ENCODE results near the gene DCC.
A peak's percentile ranks its signal among the peaks of the same experiment; 100 is the strongest.

DCC gene

GRCh38 chr18:52441794-52442193, 101.8 kb downstream of the DCC start:
- Histone ChIP-seq H3K36me3 (no peaks in the 10 kb centered on the region), H3K4me2 (no peak overlapping the region), H3K9me3 (no peaks in the 10 kb centered on the region), H4K20me1 (no peaks in the 10 kb centered on the region), H3K9ac (no peak overlapping the region), H3K4me3 (no peak overlapping the region), H3K27ac (no peak overlapping the region), H3K27me3 (no peaks in the 10 kb centered on the region), H3K4me1 (no peaks in the 10 kb centered on the region)
- no peak for TF ChIP-seq Cebpa-rat (IDR thresholded peaks at IDR 0.05)

GRCh38 chr18:52442686-52443085, 102.7 kb downstream of the DCC start:
- no peak for TF ChIP-seq Cebpa-rat (IDR thresholded peaks at IDR 0.05)
- H3K9ac ChIP-seq = no peak overlapping the region
- no peak overlapping the region for H3K27ac ChIP-seq
- H3K4me1 ChIP-seq = no peaks in the 10 kb centered on the region
- H3K27me3 ChIP-seq = no peaks in the 10 kb centered on the region
- H3K4me3 ChIP-seq = no peak overlapping the region
- no peak overlapping the region for H3K4me2 ChIP-seq
- no peaks in the 10 kb centered on the region for H3K9me3 ChIP-seq
- no peaks in the 10 kb centered on the region for H3K36me3 ChIP-seq
- no peaks in the 10 kb centered on the region for H4K20me1 ChIP-seq

GRCh38 chr18:52451256-52451655, 111.3 kb downstream of the DCC start:
- TF ChIP-seq Cebpa-rat (IDR thresholded peaks at IDR 0.05) = peak; percentile 24; the same call in 1 of the 2 replicates
- H3K4me3 ChIP-seq = no peak overlapping the region
- no peaks in the 10 kb centered on the region for H3K27me3 ChIP-seq
- H3K4me2 ChIP-seq = no peak overlapping the region
- H3K27ac ChIP-seq = no peak overlapping the region
- no peak overlapping the region for H3K9ac ChIP-seq
- no peaks in the 10 kb centered on the region for H4K20me1 ChIP-seq
- no peaks in the 10 kb centered on the region for H3K9me3 ChIP-seq
- H3K36me3 ChIP-seq = no peaks in the 10 kb centered on the region
- H3K4me1 ChIP-seq = no peaks in the 10 kb centered on the region

- no peak for TF ChIP-seq Cebpa-rat (IDR thresholded peaks at IDR 0.05)
- H3K4me2 ChIP-seq = no peak overlapping the region
- H3K36me3 ChIP-seq = no peaks in the 10 kb centered on the region
- H3K27ac ChIP-seq = no peak overlapping the region
- no peaks in the 10 kb centered on the region for H3K4me1 ChIP-seq
- H3K27me3 ChIP-seq = no peaks in the 10 kb centered on the region
- no peak overlapping the region for H3K9ac ChIP-seq
- H3K4me3 ChIP-seq = no peak overlapping the region
- no peaks in the 10 kb centered on the region for H3K9me3 ChIP-seq
- H4K20me1 ChIP-seq = no peaks in the 10 kb centered on the region
Measured at GRCh38 chr18:52451851-52452250, 111.9 kb downstream of the DCC start.

- Histone ChIP-seq H3K4me3 (no peak overlapping the region), H4K20me1 (no peaks in the 10 kb centered on the region), H3K9ac (no peak overlapping the region), H3K27me3 (no peaks in the 10 kb centered on the region), H3K36me3 (no peaks in the 10 kb centered on the region), H3K4me1 (no peaks in the 10 kb centered on the region), H3K9me3 (no peaks in the 10 kb centered on the region), H3K27ac (no peak overlapping the region), H3K4me2 (no peak overlapping the region)
- no peak for TF ChIP-seq Cebpa-rat (IDR thresholded peaks at IDR 0.05)
Measured at GRCh38 chr18:52452427-52452826, 112.4 kb downstream of the DCC start.

GRCh38 chr18:52459890-52460289, 119.9 kb downstream of the DCC start:
- Histone ChIP-seq H4K20me1 (no peaks in the 10 kb centered on the region), H3K4me1 (no peaks in the 10 kb centered on the region), H3K4me2 (no peak overlapping the region), H3K9ac (no peak overlapping the region), H3K9me3 (no peaks in the 10 kb centered on the region), H3K36me3 (no peaks in the 10 kb centered on the region), H3K4me3 (no peak overlapping the region), H3K27ac (no peak overlapping the region), H3K27me3 (no peaks in the 10 kb centered on the region)
- no peak for TF ChIP-seq Cebpa-rat (IDR thresholded peaks at IDR 0.05)

- Histone ChIP-seq H3K27ac (no peak overlapping the region), H3K9ac (no peak overlapping the region), H3K27me3 (no peaks in the 10 kb centered on the region), H3K36me3 (no peaks in the 10 kb centered on the region), H3K4me1 (no peaks in the 10 kb centered on the region), H3K4me3 (no peak overlapping the region), H3K9me3 (no peaks in the 10 kb centered on the region), H3K4me2 (no peak overlapping the region), H4K20me1 (no peaks in the 10 kb centered on the region)
- no peak for TF ChIP-seq Cebpa-rat (IDR thresholded peaks at IDR 0.05)
Measured at GRCh38 chr18:52462853-52463252, 122.9 kb downstream of the DCC start.

GRCh38 chr18:52465391-52465790, 125.4 kb downstream of the DCC start:
- no peaks in the 10 kb centered on the region for H3K9me3 ChIP-seq
- H3K9ac ChIP-seq = no peak overlapping the region
- TF ChIP-seq Cebpa-rat (IDR thresholded peaks at IDR 0.05) = no peak
- H4K20me1 ChIP-seq = no peaks in the 10 kb centered on the region
- H3K4me3 ChIP-seq = no peak overlapping the region
- H3K4me1 ChIP-seq = no peaks in the 10 kb centered on the region
- no peaks in the 10 kb centered on the region for H3K27me3 ChIP-seq
- no peak overlapping the region for H3K4me2 ChIP-seq
- H3K36me3 ChIP-seq = no peaks in the 10 kb centered on the region
- no peak overlapping the region for H3K27ac ChIP-seq

GRCh38 chr18:52468496-52468895, 128.5 kb downstream of the DCC start:
- Histone ChIP-seq H3K9me3 (no peaks in the 10 kb centered on the region), H3K36me3 (no peaks in the 10 kb centered on the region), H3K4me3 (no peak overlapping the region), H3K27me3 (no peaks in the 10 kb centered on the region), H3K27ac (no peak overlapping the region), H4K20me1 (no peaks in the 10 kb centered on the region), H3K4me2 (no peak overlapping the region), H3K9ac (no peak overlapping the region), H3K4me1 (no peaks in the 10 kb centered on the region)
- TF ChIP-seq Cebpa-rat (IDR thresholded peaks at IDR 0.05) = no peak

- H3K4me1 ChIP-seq = no peaks in the 10 kb centered on the region
- no peaks in the 10 kb centered on the region for H3K9me3 ChIP-seq
- H3K27me3 ChIP-seq = no peaks in the 10 kb centered on the region
- no peak overlapping the region for H3K4me2 ChIP-seq
- no peak overlapping the region for H3K4me3 ChIP-seq
- no peak overlapping the region for H3K9ac ChIP-seq
- H3K36me3 ChIP-seq = no peaks in the 10 kb centered on the region
- no peaks in the 10 kb centered on the region for H4K20me1 ChIP-seq
- TF ChIP-seq Cebpa-rat (IDR thresholded peaks at IDR 0.05) = no peak
- H3K27ac ChIP-seq = no peak overlapping the region
Measured at GRCh38 chr18:52475325-52475724, 135.3 kb downstream of the DCC start.

GRCh38 chr18:52481116-52481515, 141.1 kb downstream of the DCC start:
- Histone ChIP-seq H3K36me3 (no peaks in the 10 kb centered on the region), H3K9me3 (no peaks in the 10 kb centered on the region), H3K4me3 (no peak overlapping the region)

More at GRCh38 chr18:52481116-52481515, 141.1 kb downstream of the DCC start:
- Histone ChIP-seq H4K20me1 (no peaks in the 10 kb centered on the region), H3K27me3 (no peaks in the 10 kb centered on the region), H3K27ac (no peak overlapping the region), H3K4me1 (no peaks in the 10 kb centered on the region), H3K4me2 (no peak overlapping the region), H3K9ac (no peak overlapping the region)
- TF ChIP-seq Cebpa-rat (IDR thresholded peaks at IDR 0.05) = no peak

Data from BLaER1 (cell line).